K562 (cell line): Measurements from ENCODE around the gene MFSD11. TPM values are rescaled to one million over a fixed set of nuclear protein-coding genes. Genes with fewer than 3 reads are reported as not detected.

Source experiments
- ARID4B ChIP-seq: sonication (generic); formaldehyde crosslinking; IDR thresholded peaks from 2 replicates; pipeline ENCODE4 v1.8.0; 2022; ENCODE audit warnings: mild to moderate bottlenecking, missing genetic modification reagents
- BHLHE40 ChIP-seq: IDR thresholded peaks from 2 replicates; pipeline ENCODE4 v1.6.1; 2011; ENCODE audit warnings: low read length, improper control_type of control experiment
- NCOR1 ChIP-seq: fragments of 450-650 bp; IDR thresholded peaks from 2 replicates; pipeline ENCODE4 v1.6.1; 2016; ENCODE audit warnings: mild to moderate bottlenecking, moderate library complexity
- SIN3A ChIP-seq, 2 experiments: fragments of 150-350 bp in 1 of 2; IDR thresholded peaks; 2 replicates each; pipeline ENCODE4 v1.6.1; 2011 to 2016; ENCODE audit warnings: borderline replicate concordance in 2 of 2, low read depth in 2 of 2, low read length in 2 of 2, mild to moderate bottlenecking in 2 of 2, moderate library complexity in 2 of 2; ENCODE audit not compliant: control insufficient read depth in 1 of 2
- SRSF7 ChIP-seq: fragments of 200-400 bp; formaldehyde crosslinking; optimal IDR thresholded peaks from 2 replicates; pipeline ENCODE3; 2017; ENCODE audit warnings: mild to moderate bottlenecking, low read depth, low read length
- STAT6 ChIP-seq: sonication (generic); formaldehyde crosslinking; IDR thresholded peaks from 2 replicates; pipeline ENCODE4 v1.8.1; 2023; ENCODE audit warnings: mild to moderate bottlenecking, missing genetic modification reagents
- ZBED1 ChIP-seq: IDR thresholded peaks from 2 replicates; pipeline ENCODE4 v1.6.1; 2014
- polyA plus RNA-seq, 8 experiments: library from polyadenylated mRNA; depleted of rRNA in 4 of 8; stranded (reverse) in 5 of 8; unstranded in 3 of 8; fragments of >200 nt; fragmentation: Nextera tagmentation in 2 of 8; fragmentation: Illumina TruSeq in 1 of 8; extraction: Ambion mirVana in 2 of 8; extraction: Trizol in 1 of 8; gene quantifications; 2 replicates each; pipeline versions ENCODE4 v1.2.1 to v1.2.3, GENCODE V29; 2011 to 2014; ENCODE audit warnings: inconsistent platforms in 1 of 8, missing spikeins in 1 of 8
- total RNA-seq, 7 experiments: library from RNA; depleted of rRNA in 6 of 7; stranded (reverse); fragments of >200 nt in 6 of 7; fragmentation: Illumina TruSeq in 2 of 7; extraction: Trizol in 2 of 7; gene quantifications; 2 replicates each; pipeline versions ENCODE4 v1.2.1 to v1.2.3, GENCODE V29; 2011 to 2021; ENCODE audit warnings: low replicate concordance in 1 of 7
- TF ChIP-seq, protein P1 (sequence below): fragments of 450-650 bp; IDR thresholded peaks from 2 replicates; pipeline ENCODE4 v1.6.1; 2017; ENCODE audit warnings: mild to moderate bottlenecking, moderate library complexity
- TF ChIP-seq, protein P2 (sequence below): fragments of 450-650 bp; formaldehyde crosslinking; IDR thresholded peaks from 2 replicates; pipeline ENCODE4 v1.4.0; 2022; ENCODE audit warnings: missing genetic modification characterization

Gene MFSD11
- total and polyA plus RNA-seq, 9 of the 15 experiments (the other 6 are each of a cell fraction or from before 2014, with no cell fraction given): 14.4 to 24.5 (median 19.9) TPM

- TF ChIP-seq STAT6 (CRISPR knock-in tag): 0 out of 2 replicates have a peak, but pooled peaks have one; percentile 13
- TF ChIP-seq, protein P1, sequence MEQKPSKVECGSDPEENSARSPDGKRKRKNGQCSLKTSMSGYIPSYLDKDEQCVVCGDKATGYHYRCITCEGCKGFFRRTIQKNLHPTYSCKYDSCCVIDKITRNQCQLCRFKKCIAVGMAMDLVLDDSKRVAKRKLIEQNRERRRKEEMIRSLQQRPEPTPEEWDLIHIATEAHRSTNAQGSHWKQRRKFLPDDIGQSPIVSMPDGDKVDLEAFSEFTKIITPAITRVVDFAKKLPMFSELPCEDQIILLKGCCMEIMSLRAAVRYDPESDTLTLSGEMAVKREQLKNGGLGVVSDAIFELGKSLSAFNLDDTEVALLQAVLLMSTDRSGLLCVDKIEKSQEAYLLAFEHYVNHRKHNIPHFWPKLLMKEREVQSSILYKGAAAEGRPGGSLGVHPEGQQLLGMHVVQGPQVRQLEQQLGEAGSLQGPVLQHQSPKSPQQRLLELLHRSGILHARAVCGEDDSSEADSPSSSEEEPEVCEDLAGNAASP: no peak
- TF ChIP-seq, protein P2, sequence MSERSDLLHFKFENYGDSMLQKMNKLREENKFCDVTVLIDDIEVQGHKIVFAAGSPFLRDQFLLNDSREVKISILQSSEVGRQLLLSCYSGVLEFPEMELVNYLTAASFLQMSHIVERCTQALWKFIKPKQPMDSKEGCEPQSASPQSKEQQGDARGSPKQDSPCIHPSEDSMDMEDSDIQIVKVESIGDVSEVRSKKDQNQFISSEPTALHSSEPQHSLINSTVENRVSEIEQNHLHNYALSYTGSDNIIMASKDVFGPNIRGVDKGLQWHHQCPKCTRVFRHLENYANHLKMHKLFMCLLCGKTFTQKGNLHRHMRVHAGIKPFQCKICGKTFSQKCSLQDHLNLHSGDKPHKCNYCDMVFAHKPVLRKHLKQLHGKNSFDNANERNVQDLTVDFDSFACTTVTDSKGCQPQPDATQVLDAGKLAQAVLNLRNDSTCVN (CRISPR knock-in tag): no peak
- no peak for TF ChIP-seq SRSF7
- peak; percentile 59 for TF ChIP-seq BHLHE40
- TF ChIP-seq SIN3A (IDR thresholded peaks at IDR 0.05; ENCODE audit: borderline replicate concordance in 2 of 2, control insufficient read depth in 1 of 2, low read depth in 2 of 2, low read length in 2 of 2): peak in 1 of 2 experiments; percentile 56; a peak in 1 of 4 replicates
- TF ChIP-seq ZBED1: 0 out of 2 replicates have a peak, but pooled peaks have one; percentile 12
- TF ChIP-seq NCOR1: 0 out of 2 replicates have a peak, but pooled peaks have one; percentile 5
- peak; percentile 81; the same call in 1 of the 2 replicates for TF ChIP-seq ARID4B (CRISPR knock-in tag)
Observed at GRCh38 chr17:76725580-76726230, 12.2 kb upstream of the MFSD11 start (continued).
